Measurements from ENCODE around the gene RETSAT.

RETSAT gene

DNA sequence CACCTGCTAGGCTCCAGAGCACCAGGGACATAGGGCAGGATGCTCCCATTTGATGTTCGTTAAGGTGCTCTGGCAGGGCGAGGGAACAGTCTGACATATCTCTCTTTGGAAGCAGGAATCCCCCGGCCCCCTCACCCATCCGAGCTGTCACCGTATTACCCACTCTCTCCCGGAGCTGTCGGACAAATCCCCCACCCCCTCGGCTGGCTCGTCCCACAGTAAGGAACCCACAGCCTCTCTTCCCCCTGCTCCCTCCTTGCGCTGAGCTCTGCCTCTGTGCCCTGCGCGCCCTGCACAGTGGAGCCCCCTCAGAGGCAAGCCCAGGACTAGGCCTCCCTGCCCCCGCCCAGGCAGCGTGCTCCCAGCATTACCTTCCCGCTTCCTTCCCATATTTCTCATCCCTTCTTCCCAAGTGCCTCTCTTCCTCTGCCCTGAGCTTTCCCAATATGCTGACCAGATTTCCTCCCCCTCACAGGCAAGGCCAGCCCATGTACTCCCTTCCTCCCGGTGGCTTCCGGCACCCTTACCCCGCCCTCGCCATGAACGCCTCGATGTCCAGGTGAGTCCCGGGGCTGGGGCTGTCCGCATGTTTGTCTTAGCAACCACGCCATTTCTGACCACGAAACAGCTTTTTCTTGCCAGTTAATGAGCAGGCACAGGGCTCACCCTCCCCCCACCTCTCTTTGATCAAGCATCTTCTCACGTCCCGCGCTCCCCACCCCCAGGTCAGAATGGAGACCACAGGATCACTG is 50.4 kb downstream of the RETSAT start:
- no peak for DNase-seq

DNA sequence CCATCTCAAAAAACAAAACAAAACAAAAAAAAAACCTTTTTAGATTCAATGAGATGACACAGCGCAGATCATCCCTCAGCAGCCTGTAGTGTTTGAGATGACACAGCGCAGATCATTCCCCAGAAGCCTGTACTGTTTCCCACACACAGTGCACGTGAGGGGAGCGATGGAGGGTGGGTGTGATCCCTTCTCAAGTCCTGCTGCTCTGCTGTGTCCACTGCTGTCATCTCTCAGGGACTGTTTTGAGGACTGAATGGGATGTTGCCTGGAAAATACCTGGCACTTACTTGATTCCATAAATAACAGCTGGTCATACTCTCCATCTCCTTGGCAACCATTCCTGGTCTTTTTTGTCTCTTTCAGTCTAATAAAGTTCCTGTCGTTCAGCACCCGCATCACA is 52.2 kb downstream of the RETSAT start:
- DNase-seq, result no peak

Measured in SHP77 (cell line).